ENCODE data around the gene LOXHD1. TPM values are rescaled to one million over a fixed set of nuclear protein-coding genes. Genes with fewer than 3 reads are reported as not detected.

Gene LOXHD1
- polyA plus RNA-seq, 4 donors: 0.12 to 0.27 (median 0.19) TPM; not detected in 1

DNA sequence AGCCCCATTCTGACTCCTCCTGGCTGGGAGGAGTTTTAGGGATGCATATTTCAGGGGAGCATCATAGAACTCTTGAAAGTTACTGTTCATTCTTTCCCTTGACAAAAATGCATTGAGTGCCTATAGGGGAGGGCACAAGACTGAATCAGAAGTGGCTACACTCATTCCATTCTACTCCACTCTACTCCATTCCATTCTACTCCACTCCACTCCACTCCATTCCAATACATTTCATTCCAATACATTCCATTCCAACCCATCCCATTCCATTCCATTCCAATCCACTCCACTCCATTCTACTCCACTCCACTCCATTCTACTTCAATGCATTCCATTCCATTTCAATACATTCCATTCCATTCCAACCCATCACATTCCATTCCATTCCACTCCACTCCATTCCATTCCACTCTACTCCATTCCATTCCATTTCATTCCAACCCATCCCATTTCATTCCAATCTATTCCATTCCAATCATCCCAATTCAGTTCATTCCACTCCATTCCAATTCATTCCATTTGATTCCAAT lies 110.8 kb downstream of the LOXHD1 start:
- DNase-seq (no peak), FAIRE-seq (no peak)
- Histone ChIP-seq H3K9me3 (ENCODE audit: control insufficient read depth in 2 of 2, insufficient read depth in 1 of 2, low read depth in 1 of 2, low read length in 1 of 2) (no peaks in the 10 kb centered on the region), H3K27ac (ENCODE audit: low read depth in 1 of 3, low read length in 2 of 3) (no peak overlapping the region), H3K27me3 (ENCODE audit: control insufficient read depth in 3 of 3, insufficient read depth in 3 of 3, low read length in 3 of 3) (no peaks in the 10 kb centered on the region), H3K4me3 (ENCODE audit: low read depth in 1 of 3, low read length in 3 of 3) (no peak overlapping the region), H3K36me3 (ENCODE audit: control insufficient read depth in 3 of 3, insufficient read depth in 2 of 3, low read depth in 1 of 3, low read length in 3 of 3) (no peaks in the 10 kb centered on the region), H3K4me1 (ENCODE audit: control insufficient read depth in 3 of 3, insufficient read depth in 2 of 3, low read depth in 1 of 3, low read length in 2 of 3) (no peaks in the 10 kb centered on the region)

DNA sequence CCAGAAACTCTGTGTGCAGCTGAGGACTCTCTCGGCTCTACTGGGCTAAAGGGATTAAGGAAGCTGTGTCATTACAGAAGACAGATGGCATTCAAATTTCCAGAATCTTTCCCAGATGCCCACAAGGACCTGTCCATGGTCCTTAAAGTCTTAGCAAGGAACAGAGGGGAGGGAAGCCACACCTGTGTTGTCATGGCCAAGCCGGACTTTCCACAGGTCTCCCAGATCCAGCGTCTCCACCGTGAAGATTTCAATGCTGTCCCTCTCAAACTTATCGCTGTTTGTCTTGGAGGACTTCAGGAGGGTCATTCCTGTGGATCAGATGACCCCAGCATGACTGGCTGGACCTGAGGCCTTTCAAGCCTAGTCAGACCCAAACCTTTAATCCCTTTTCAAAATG lies 114.5 kb downstream of the LOXHD1 start:
- H3K4me3 ChIP-seq (ENCODE audit: low read depth in 1 of 3, low read length in 3 of 3): no peak overlapping the region
- DNase-seq (peak in 1 of 2 donors; percentile 21), FAIRE-seq (no peak)
- 40 to 60% (median 48%) methylated on average over 5 of the region's 5 CpGs for WGBS, 3 donors
- H3K27me3 ChIP-seq (ENCODE audit: control insufficient read depth in 3 of 3, insufficient read depth in 3 of 3, low read length in 3 of 3): no peaks in the 10 kb centered on the region
- H3K36me3 ChIP-seq (ENCODE audit: control insufficient read depth in 3 of 3, insufficient read depth in 2 of 3, low read depth in 1 of 3, low read length in 3 of 3): no peaks in the 10 kb centered on the region
- H3K27ac ChIP-seq (ENCODE audit: low read depth in 1 of 3, low read length in 2 of 3): no peak overlapping the region
- H3K9me3 ChIP-seq (ENCODE audit: control insufficient read depth in 2 of 2, insufficient read depth in 1 of 2, low read depth in 1 of 2, low read length in 1 of 2): no peaks in the 10 kb centered on the region
- no peaks in the 10 kb centered on the region for H3K4me1 ChIP-seq (ENCODE audit: control insufficient read depth in 3 of 3, insufficient read depth in 2 of 3, low read depth in 1 of 3, low read length in 2 of 3)

DNA sequence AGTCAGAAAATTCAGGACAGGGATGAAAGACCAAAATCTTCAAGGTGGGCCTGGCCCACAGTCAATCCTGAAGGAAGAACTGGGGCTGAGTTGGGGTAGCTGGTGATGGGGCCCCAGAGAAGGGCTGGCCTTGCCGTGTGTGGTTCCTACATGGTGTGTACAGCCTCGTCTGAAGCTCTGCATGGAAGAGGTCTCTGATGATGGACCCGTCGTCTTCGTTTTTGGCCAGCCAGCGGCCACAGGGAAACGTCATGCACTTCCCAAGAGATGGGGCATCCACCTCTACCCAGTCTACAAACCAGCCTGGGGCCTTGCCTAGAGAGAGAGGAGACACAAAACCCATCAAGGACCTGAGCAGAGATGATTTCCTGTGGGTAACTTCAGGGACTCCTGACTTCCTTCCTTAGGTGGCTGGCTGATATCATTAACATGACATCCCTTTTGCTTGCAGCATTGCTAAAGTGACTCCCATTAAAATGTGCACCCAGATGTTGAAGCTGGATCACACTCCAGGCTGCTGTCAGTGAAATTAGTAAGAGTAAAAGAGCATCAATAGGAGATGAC lies 115.3 kb downstream of the LOXHD1 start:
- no peaks in the 10 kb centered on the region for H3K36me3 ChIP-seq (ENCODE audit: control insufficient read depth in 3 of 3, insufficient read depth in 2 of 3, low read depth in 1 of 3, low read length in 3 of 3)
- H3K9me3 ChIP-seq (ENCODE audit: control insufficient read depth in 2 of 2, insufficient read depth in 1 of 2, low read depth in 1 of 2, low read length in 1 of 2): no peaks in the 10 kb centered on the region
- DNase-seq: no peak
- H3K27ac ChIP-seq (ENCODE audit: low read depth in 1 of 3, low read length in 2 of 3): no peak overlapping the region
- 72 to 74% (median 73%) methylated on average over 7 of the region's 7 CpGs for WGBS, 3 donors
- FAIRE-seq: no peak
- no peaks in the 10 kb centered on the region for H3K27me3 ChIP-seq (ENCODE audit: control insufficient read depth in 3 of 3, insufficient read depth in 3 of 3, low read length in 3 of 3)
- H3K4me3 ChIP-seq (ENCODE audit: low read depth in 1 of 3, low read length in 3 of 3): no peak overlapping the region
- no peaks in the 10 kb centered on the region for H3K4me1 ChIP-seq (ENCODE audit: control insufficient read depth in 3 of 3, insufficient read depth in 2 of 3, low read depth in 1 of 3, low read length in 2 of 3)

DNA sequence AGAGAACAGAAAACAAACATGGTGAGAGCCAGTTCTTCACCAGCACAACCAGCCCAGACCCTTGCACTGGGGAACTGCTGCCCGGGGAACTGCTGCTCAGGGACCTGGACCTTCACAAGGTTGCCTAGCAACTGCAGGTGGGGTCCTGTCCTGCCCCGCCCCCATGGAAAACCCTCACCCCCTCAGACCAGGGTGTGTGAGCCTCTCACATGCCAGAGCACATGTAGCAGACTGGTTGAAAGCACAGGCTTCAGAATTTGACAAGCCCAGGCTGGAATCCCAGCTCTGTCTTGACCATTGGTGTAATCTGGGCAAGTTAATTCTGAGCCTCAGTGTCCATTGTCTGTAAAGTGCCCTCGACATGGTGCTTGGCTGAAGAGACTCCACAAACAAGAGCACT lies 118.6 kb downstream of the LOXHD1 start:
- whole genome bisulfite sequencing, 3 donors: 27 to 48% (median 42%) methylated on average over 3 of the region's 3 CpGs
- Histone ChIP-seq H3K4me3 (ENCODE audit: low read depth in 1 of 3, low read length in 3 of 3) (no peak overlapping the region), H3K4me1 (ENCODE audit: control insufficient read depth in 3 of 3, insufficient read depth in 2 of 3, low read depth in 1 of 3, low read length in 2 of 3) (no peaks in the 10 kb centered on the region), H3K27ac (ENCODE audit: low read depth in 1 of 3, low read length in 2 of 3) (no peak overlapping the region), H3K27me3 (ENCODE audit: control insufficient read depth in 3 of 3, insufficient read depth in 3 of 3, low read length in 3 of 3) (no peaks in the 10 kb centered on the region), H3K36me3 (ENCODE audit: control insufficient read depth in 3 of 3, insufficient read depth in 2 of 3, low read depth in 1 of 3, low read length in 3 of 3) (no peaks in the 10 kb centered on the region), H3K9me3 (ENCODE audit: control insufficient read depth in 2 of 2, insufficient read depth in 1 of 2, low read depth in 1 of 2, low read length in 1 of 2) (no peaks in the 10 kb centered on the region)
- FAIRE-seq (no peak), DNase-seq (no peak)

DNA sequence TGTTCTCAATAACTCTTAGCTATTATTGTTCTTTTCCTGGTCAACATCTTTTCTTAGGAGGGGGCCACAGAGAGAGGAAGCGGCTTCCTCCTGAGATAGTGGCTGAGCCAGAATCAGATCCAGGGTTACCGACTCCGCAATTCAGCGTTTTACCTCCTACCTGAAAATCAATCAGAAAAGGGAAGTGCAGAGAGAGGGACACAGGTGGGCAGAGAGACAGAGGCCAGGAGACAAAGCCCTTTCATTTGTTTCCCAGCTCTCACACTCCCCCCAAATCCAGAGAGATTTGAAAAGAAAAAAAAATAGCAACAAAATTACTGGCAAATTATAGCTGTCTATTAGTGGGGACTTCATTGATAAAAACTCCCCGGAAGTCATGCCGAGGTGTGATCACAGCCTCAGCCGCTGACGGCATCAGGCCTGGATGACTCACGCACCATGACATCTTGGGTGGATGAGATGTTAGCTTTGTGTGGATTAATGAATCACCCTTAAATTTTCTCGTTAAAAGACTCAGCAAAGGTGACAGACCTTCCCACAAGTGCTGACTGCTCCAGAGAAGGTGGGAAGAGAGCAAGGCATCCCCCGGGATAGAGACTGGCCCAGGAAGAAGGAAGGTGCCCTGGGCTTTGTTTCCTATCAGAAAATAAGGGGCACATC lies 120.7 kb downstream of the LOXHD1 start:
- no peaks in the 10 kb centered on the region for H3K4me1 ChIP-seq (ENCODE audit: control insufficient read depth in 3 of 3, insufficient read depth in 2 of 3, low read depth in 1 of 3, low read length in 2 of 3)
- H3K9me3 ChIP-seq (ENCODE audit: control insufficient read depth in 2 of 2, insufficient read depth in 1 of 2, low read depth in 1 of 2, low read length in 1 of 2): no peaks in the 10 kb centered on the region
- no peak for FAIRE-seq
- H3K4me3 ChIP-seq (ENCODE audit: low read depth in 1 of 3, low read length in 3 of 3): no peak overlapping the region
- H3K27ac ChIP-seq (ENCODE audit: low read depth in 1 of 3, low read length in 2 of 3): no peak overlapping the region
- WGBS, 3 donors: 59 to 73% (median 60%) methylated on average over 11 of the region's 11 CpGs
- no peak for DNase-seq
- no peaks in the 10 kb centered on the region for H3K36me3 ChIP-seq (ENCODE audit: control insufficient read depth in 3 of 3, insufficient read depth in 2 of 3, low read depth in 1 of 3, low read length in 3 of 3)
- no peaks in the 10 kb centered on the region for H3K27me3 ChIP-seq (ENCODE audit: control insufficient read depth in 3 of 3, insufficient read depth in 3 of 3, low read length in 3 of 3)

DNA sequence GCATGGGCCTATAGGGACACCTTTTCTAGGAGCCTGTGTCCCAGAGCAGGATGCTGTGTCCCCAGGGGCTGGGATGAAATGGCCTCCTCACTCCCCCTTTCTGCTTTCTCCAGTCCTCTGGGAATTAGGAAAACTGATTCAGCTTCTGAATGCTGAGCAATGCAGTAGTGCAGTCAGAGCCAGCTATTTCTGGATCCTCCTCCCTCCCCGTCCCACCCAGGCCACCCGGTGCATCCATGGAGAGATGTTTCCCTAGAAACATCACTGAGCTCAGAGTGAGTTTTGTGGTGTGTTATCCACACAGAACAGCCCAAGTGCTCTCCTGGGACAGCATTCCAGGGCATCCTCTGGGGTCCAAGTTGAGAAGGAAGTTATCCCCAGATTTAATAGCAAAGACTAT lies 125.5 kb downstream of the LOXHD1 start:
- DNase-seq: no peak
- no peaks in the 10 kb centered on the region for H3K9me3 ChIP-seq (ENCODE audit: control insufficient read depth in 2 of 2, insufficient read depth in 1 of 2, low read depth in 1 of 2, low read length in 1 of 2)
- H3K27ac ChIP-seq (ENCODE audit: low read depth in 1 of 3, low read length in 2 of 3): no peak overlapping the region
- H3K36me3 ChIP-seq (ENCODE audit: control insufficient read depth in 3 of 3, insufficient read depth in 2 of 3, low read depth in 1 of 3, low read length in 3 of 3): no peaks in the 10 kb centered on the region
- no peak overlapping the region for H3K4me3 ChIP-seq (ENCODE audit: low read depth in 1 of 3, low read length in 3 of 3)
- FAIRE-seq: no peak
- no peaks in the 10 kb centered on the region for H3K4me1 ChIP-seq (ENCODE audit: control insufficient read depth in 3 of 3, insufficient read depth in 2 of 3, low read depth in 1 of 3, low read length in 2 of 3)
- 69 to 84% (median 75%) methylated on average over 2 of the region's 2 CpGs for WGBS, 3 donors
- H3K27me3 ChIP-seq (ENCODE audit: control insufficient read depth in 3 of 3, insufficient read depth in 3 of 3, low read length in 3 of 3): no peaks in the 10 kb centered on the region

DNA sequence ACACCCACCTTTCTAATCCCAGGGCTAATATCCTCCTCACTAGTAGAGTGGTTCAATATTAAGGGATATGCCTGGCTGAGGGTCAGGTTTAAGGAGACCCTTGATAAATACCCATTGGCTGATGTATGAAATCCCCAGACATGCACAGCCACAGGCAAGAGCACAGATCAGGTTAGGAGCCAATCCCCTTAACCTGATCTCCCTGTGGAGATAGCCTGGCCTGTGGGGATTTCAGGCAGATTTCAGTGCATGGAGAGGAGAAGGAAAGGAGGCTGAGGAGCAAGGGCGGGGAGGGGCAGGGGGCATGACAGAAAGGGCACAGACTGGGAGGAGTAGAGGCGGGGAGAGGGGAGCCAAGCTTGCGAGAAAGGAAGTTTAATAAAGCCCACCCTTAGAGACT lies 129.0 kb downstream of the LOXHD1 start:
- DNase-seq (no peak), FAIRE-seq (no peak)
- no peaks in the 10 kb centered on the region for H3K27me3 ChIP-seq (ENCODE audit: control insufficient read depth in 3 of 3, insufficient read depth in 3 of 3, low read length in 3 of 3)
- no peak overlapping the region for H3K4me3 ChIP-seq (ENCODE audit: low read depth in 1 of 3, low read length in 3 of 3)
- WGBS, 3 donors: 81 to 87% (median 81%) methylated on average over 3 of the region's 3 CpGs
- no peaks in the 10 kb centered on the region for H3K36me3 ChIP-seq (ENCODE audit: control insufficient read depth in 3 of 3, insufficient read depth in 2 of 3, low read depth in 1 of 3, low read length in 3 of 3)
- no peaks in the 10 kb centered on the region for H3K9me3 ChIP-seq (ENCODE audit: control insufficient read depth in 2 of 2, insufficient read depth in 1 of 2, low read depth in 1 of 2, low read length in 1 of 2)
- no peak overlapping the region for H3K27ac ChIP-seq (ENCODE audit: low read depth in 1 of 3, low read length in 2 of 3)
- H3K4me1 ChIP-seq (ENCODE audit: control insufficient read depth in 3 of 3, insufficient read depth in 2 of 3, low read depth in 1 of 3, low read length in 2 of 3): no peaks in the 10 kb centered on the region

DNA sequence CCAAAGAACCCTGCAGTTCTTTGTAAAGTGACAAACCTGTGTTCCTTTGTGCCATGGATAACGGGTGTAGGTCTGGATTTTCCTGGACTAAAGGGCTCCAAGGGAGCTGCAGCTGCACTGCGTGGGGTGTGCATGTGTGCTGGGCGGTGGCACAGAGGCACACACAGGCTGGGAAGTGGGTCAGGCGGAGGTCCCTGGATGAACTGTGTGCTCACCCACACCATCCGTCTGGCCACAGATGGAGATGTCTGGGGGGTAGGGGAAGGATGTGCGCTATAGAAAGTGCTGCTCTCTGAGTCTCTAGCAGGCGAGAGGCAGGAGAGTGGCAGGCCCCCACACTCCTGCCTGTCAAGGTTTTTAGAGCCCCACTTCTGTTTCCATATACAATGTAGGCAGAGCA lies 137.2 kb downstream of the LOXHD1 start:
- H3K4me1 ChIP-seq (ENCODE audit: control insufficient read depth in 3 of 3, insufficient read depth in 2 of 3, low read depth in 1 of 3, low read length in 2 of 3): no peaks in the 10 kb centered on the region
- H3K27ac ChIP-seq (ENCODE audit: low read depth in 1 of 3, low read length in 2 of 3): no peak overlapping the region
- H3K27me3 ChIP-seq (ENCODE audit: control insufficient read depth in 3 of 3, insufficient read depth in 3 of 3, low read length in 3 of 3): no peaks in the 10 kb centered on the region
- H3K36me3 ChIP-seq (ENCODE audit: control insufficient read depth in 3 of 3, insufficient read depth in 2 of 3, low read depth in 1 of 3, low read length in 3 of 3): no peaks in the 10 kb centered on the region
- H3K4me3 ChIP-seq (ENCODE audit: low read depth in 1 of 3, low read length in 3 of 3): no peak overlapping the region
- FAIRE-seq: no peak
- WGBS, 3 donors: 70 to 81% (median 78%) methylated on average over 7 of the region's 7 CpGs
- no peaks in the 10 kb centered on the region for H3K9me3 ChIP-seq (ENCODE audit: control insufficient read depth in 2 of 2, insufficient read depth in 1 of 2, low read depth in 1 of 2, low read length in 1 of 2)
- no peak for DNase-seq

DNA sequence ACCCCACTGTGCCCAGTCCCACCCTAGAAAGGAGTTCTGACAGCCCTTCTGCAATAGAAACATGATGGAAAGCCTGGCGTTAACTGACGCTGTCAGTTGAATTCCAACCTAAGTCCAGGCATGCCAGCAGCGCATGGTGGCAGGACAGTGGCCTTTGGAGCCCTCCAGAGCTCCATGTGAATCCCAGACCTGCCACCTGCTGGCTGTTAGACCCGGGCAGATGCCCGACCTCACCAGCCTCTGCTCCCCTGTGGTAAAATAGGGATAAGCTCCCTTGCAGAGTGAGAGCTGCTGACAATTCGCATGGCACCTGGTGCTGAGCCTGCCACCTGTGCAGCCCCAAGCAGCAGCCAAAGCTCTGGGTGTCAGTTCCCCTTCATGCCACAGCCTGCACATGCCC lies 138.6 kb downstream of the LOXHD1 start:
- 36 to 53% (median 41%) methylated on average over 6 of the region's 6 CpGs for WGBS, 3 donors
- no peaks in the 10 kb centered on the region for H3K36me3 ChIP-seq (ENCODE audit: control insufficient read depth in 3 of 3, insufficient read depth in 2 of 3, low read depth in 1 of 3, low read length in 3 of 3)
- no peaks in the 10 kb centered on the region for H3K9me3 ChIP-seq (ENCODE audit: control insufficient read depth in 2 of 2, insufficient read depth in 1 of 2, low read depth in 1 of 2, low read length in 1 of 2)
- FAIRE-seq (no peak), DNase-seq (no peak)
- H3K4me3 ChIP-seq (ENCODE audit: low read depth in 1 of 3, low read length in 3 of 3): no peak overlapping the region
- no peaks in the 10 kb centered on the region for H3K4me1 ChIP-seq (ENCODE audit: control insufficient read depth in 3 of 3, insufficient read depth in 2 of 3, low read depth in 1 of 3, low read length in 2 of 3)
- H3K27ac ChIP-seq (ENCODE audit: low read depth in 1 of 3, low read length in 2 of 3): no peak overlapping the region
- H3K27me3 ChIP-seq (ENCODE audit: control insufficient read depth in 3 of 3, insufficient read depth in 3 of 3, low read length in 3 of 3): no peaks in the 10 kb centered on the region

Data from small intestine (tissue), 7 donors.